Muscle layer of duodenum (tissue), 2 donors: Measurements from ENCODE around the gene MYRFL.
"Not testable (repeated sequence)": the region's sequence is repeated elsewhere in the genome, so short reads cannot be mapped to it uniquely, and the experiment has no call there.

Source experiments
- H3K27ac ChIP-seq: one replicate; pipeline ENCODE4 v1.7.0; 2013; ENCODE audit warnings: mild to moderate bottlenecking, low read length
- H3K27me3 ChIP-seq: one replicate; pipeline ENCODE4 v1.7.0; 2013; ENCODE audit warnings: low read depth, mild to moderate bottlenecking, control low read depth, low read length
- H3K36me3 ChIP-seq, 2 donors: one replicate each; pipeline ENCODE4 v1.7.0; 2013; ENCODE audit warnings: low read length in 2 of 2, control low read depth in 1 of 2, mild to moderate bottlenecking in 1 of 2; ENCODE audit not compliant: insufficient read depth in 2 of 2, control insufficient read depth in 1 of 2
- H3K4me1 ChIP-seq, 2 donors: one replicate each; pipeline ENCODE4 v1.7.0; 2013; ENCODE audit warnings: low read length in 2 of 2, mild to moderate bottlenecking in 2 of 2, control low read depth in 1 of 2, moderate library complexity in 1 of 2; ENCODE audit not compliant: insufficient read depth in 2 of 2, control insufficient read depth in 1 of 2
- H3K4me3 ChIP-seq, 2 donors: one replicate each; pipeline ENCODE4 v1.7.0; 2013; ENCODE audit warnings: low read length in 2 of 2, low read depth in 1 of 2, mild to moderate bottlenecking in 1 of 2
- H3K9me3 ChIP-seq, 2 donors: one replicate each; pipeline ENCODE4 v1.7.0; 2013; ENCODE audit warnings: low read length in 2 of 2, control low read depth in 1 of 2, mild to moderate bottlenecking in 1 of 2; ENCODE audit not compliant: control insufficient read depth in 1 of 2
- donor health status: healthy.

MYRFL gene

DNA sequence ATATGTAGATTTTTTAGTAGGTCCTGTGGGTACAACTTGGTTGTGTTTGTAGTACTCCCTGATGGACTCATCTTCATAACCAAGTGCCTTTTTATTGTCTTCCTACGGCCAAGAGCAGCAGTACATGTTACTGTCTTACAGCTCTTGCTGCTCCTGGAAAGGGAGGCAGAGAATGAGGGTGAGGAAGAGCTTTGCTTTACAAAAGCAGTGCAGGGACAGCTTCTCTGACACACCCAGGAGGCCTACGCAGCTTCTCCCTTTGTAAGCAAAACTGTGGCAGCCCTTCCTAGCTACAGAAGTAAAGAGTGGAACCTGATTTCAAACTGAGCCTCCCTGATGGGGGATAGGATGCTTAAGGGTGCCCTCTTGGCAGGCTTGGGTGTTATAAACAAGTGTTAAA lies 18.6 kb downstream of the MYRFL start:
- Histone ChIP-seq H3K4me1 (peaks cover 0 to 3% of the 10 kb centered on the region in 2 donors), H3K36me3 (no peaks in the 10 kb centered on the region), H3K4me3 (no peak overlapping the region), H3K27me3 (no peaks in the 10 kb centered on the region), H3K9me3 (no peaks in the 10 kb centered on the region), H3K27ac (no peak overlapping the region)

GRCh38 chr12:69844416-69844815 lies 19.4 kb downstream of the MYRFL start:
- H3K27ac ChIP-seq, result no peak overlapping the region
- H3K27me3 ChIP-seq, result no peaks in the 10 kb centered on the region

GRCh38 chr12:69844836-69845235 lies 19.8 kb downstream of the MYRFL start:
- Histone ChIP-seq H3K36me3 (no peaks in the 10 kb centered on the region), H3K4me1 (peaks cover 0 to 3% of the 10 kb centered on the region in 2 donors), H3K9me3 (no peaks in the 10 kb centered on the region), H3K27ac (no peak overlapping the region), H3K27me3 (no peaks in the 10 kb centered on the region), H3K4me3 (no peak overlapping the region)

More at GRCh38 chr12:69844416-69844815, 19.4 kb downstream of the MYRFL start:
- no peaks in the 10 kb centered on the region for H3K9me3 ChIP-seq
- no peak overlapping the region for H3K4me3 ChIP-seq
- peaks cover 0 to 3% of the 10 kb centered on the region in 2 donors for H3K4me1 ChIP-seq
- no peaks in the 10 kb centered on the region for H3K36me3 ChIP-seq

- Histone ChIP-seq H3K27me3 (no peaks in the 10 kb centered on the region), H3K4me1 (no peaks in the 10 kb centered on the region), H3K36me3 (no peaks in the 10 kb centered on the region), H3K27ac (no peak overlapping the region), H3K4me3 (no peak overlapping the region), H3K9me3 (no peaks in the 10 kb centered on the region)
These were observed 21.9 kb downstream of the MYRFL start for GRCh38 chr12:69846976-69847375.

DNA sequence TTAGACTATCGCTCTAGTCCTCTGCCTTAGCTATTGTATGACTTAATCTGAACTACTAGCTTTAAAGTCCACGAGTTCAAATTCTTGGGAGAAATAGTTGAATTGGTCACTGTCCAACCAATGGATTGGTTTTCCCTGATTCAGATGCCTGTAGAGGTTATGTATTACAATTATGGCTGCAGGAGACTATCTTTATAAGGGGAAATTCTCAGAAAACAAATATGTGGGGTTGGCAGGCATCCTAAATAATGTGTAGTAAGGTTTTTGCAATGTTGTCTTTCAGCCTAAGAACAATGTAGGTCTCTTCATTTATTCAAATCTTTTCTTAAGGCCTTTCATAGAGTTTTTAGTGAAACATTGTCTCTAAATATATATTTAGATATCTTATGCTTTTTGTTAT lies 26.9 kb downstream of the MYRFL start:
- H3K36me3 ChIP-seq, result no peaks in the 10 kb centered on the region
- H3K27me3 ChIP-seq, result no peaks in the 10 kb centered on the region
- H3K27ac ChIP-seq, result no peak overlapping the region
- no peak overlapping the region for H3K4me3 ChIP-seq
- no peaks in the 10 kb centered on the region for H3K4me1 ChIP-seq
- no peaks in the 10 kb centered on the region for H3K9me3 ChIP-seq

- H3K4me3 ChIP-seq, H3K36me3 ChIP-seq, H3K9me3 ChIP-seq, H3K27me3 ChIP-seq, H3K4me1 ChIP-seq, H3K27ac ChIP-seq: not testable (repeated sequence)
These were observed 28.3 kb downstream of the MYRFL start for GRCh38 chr12:69853176-69853961.

- H3K4me1 ChIP-seq, result no peaks in the 10 kb centered on the region
- no peaks in the 10 kb centered on the region for H3K9me3 ChIP-seq
- no peak overlapping the region for H3K4me3 ChIP-seq
- no peaks in the 10 kb centered on the region for H3K27me3 ChIP-seq
- H3K27ac ChIP-seq, result no peak overlapping the region
- H3K36me3 ChIP-seq, result no peaks in the 10 kb centered on the region
These were observed 41.7 kb downstream of the MYRFL start for GRCh38 chr12:69866698-69867097.

DNA sequence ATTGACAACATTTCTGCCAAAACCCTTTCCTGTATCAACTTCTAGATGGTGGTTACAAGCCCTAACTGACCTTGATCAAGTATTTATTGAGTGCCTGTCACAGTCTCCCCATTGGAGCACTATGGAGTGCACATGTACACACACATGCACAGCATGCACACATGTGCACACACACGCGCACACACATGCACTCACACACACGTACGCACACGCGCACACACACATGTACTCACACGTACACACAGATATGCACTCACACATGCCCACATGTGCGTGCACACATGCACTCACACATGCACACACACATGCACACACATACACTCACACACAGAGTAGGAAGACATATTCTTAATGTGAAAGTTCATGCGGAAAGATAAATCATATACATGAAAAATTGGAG lies 43.7 kb downstream of the MYRFL start:
- no peaks in the 10 kb centered on the region for H3K4me1 ChIP-seq
- H3K9me3 ChIP-seq, result no peaks in the 10 kb centered on the region
- no peaks in the 10 kb centered on the region for H3K27me3 ChIP-seq
- H3K36me3 ChIP-seq, result no peaks in the 10 kb centered on the region
- H3K27ac ChIP-seq, result no peak overlapping the region
- no peak overlapping the region for H3K4me3 ChIP-seq

GRCh38 chr12:69872804-69873203 lies 47.8 kb downstream of the MYRFL start:
- Histone ChIP-seq H3K4me3 (no peak overlapping the region), H3K36me3 (no peaks in the 10 kb centered on the region), H3K9me3 (no peaks in the 10 kb centered on the region), H3K27ac (no peak overlapping the region), H3K27me3 (no peaks in the 10 kb centered on the region), H3K4me1 (no peaks in the 10 kb centered on the region)

GRCh38 chr12:69873429-69873828 lies 48.4 kb downstream of the MYRFL start:
- no peak overlapping the region for H3K27ac ChIP-seq
- H3K36me3 ChIP-seq, result no peaks in the 10 kb centered on the region
- no peaks in the 10 kb centered on the region for H3K9me3 ChIP-seq
- no peaks in the 10 kb centered on the region for H3K4me1 ChIP-seq
- H3K4me3 ChIP-seq, result no peak overlapping the region
- no peaks in the 10 kb centered on the region for H3K27me3 ChIP-seq

GRCh38 chr12:69874606-69875005 lies 49.6 kb downstream of the MYRFL start:
- Histone ChIP-seq H3K9me3 (no peaks in the 10 kb centered on the region), H3K27me3 (no peaks in the 10 kb centered on the region), H3K4me3 (no peak overlapping the region), H3K4me1 (no peaks in the 10 kb centered on the region), H3K27ac (no peak overlapping the region), H3K36me3 (no peaks in the 10 kb centered on the region)

- no peaks in the 10 kb centered on the region for H3K4me1 ChIP-seq
- no peaks in the 10 kb centered on the region for H3K9me3 ChIP-seq
- H3K36me3 ChIP-seq, result no peaks in the 10 kb centered on the region
- H3K27ac ChIP-seq, result no peak overlapping the region
- H3K4me3 ChIP-seq, result no peak overlapping the region
- no peaks in the 10 kb centered on the region for H3K27me3 ChIP-seq
These were observed 50.4 kb downstream of the MYRFL start for GRCh38 chr12:69875416-69875935.
